Measurements from ENCODE around the gene AEBP1.

AEBP1 gene

GRCh38 chr7:44066111-44066460 is 38.1 kb upstream of the AEBP1 start:
- no CpG with 5 or more reads among the region's 6 CpGs for WGBS (ENCODE audit: extremely low coverage, insufficient coverage, low lambda C conversion rate)
- Histone ChIP-seq H3K4me1 (ENCODE audit: control insufficient read depth, low read depth, low read length) (peaks cover 4% of the 10 kb centered on the region), H3K4me3 (ENCODE audit: low read length) (no peak overlapping the region), H3K79me2 (ENCODE audit: control insufficient read depth, insufficient read depth, low read length) (no peaks in the 10 kb centered on the region), H2AK5ac (ENCODE audit: low read length) (no peak overlapping the region), H3K36me3 (ENCODE audit: control insufficient read depth, insufficient read depth, low read length) (no peaks in the 10 kb centered on the region), H3K4me2 (ENCODE audit: low read length) (no peak overlapping the region), H3K23ac (ENCODE audit: low read length) (no peak overlapping the region), H3K18ac (ENCODE audit: low read length) (no peak overlapping the region), H3K27me3 (ENCODE audit: insufficient read depth, low read length, poor library complexity) (no peaks in the 10 kb centered on the region), H3K9ac (ENCODE audit: low read length) (no peak overlapping the region), H4K8ac (ENCODE audit: low read depth, low read length) (no peak overlapping the region), H3K56ac (ENCODE audit: low read length) (no peak overlapping the region), H2BK15ac (replicated peaks; ENCODE audit: low read depth) (no peak overlapping the region), H3K79me1 (ENCODE audit: low read length) (no peaks in the 10 kb centered on the region), H2BK5ac (ENCODE audit: low read length) (no peak overlapping the region), H2BK120ac (ENCODE audit: low read depth, low read length) (no peak overlapping the region), H3K27ac (ENCODE audit: low read depth, low read length) (no peak overlapping the region), H3K4ac (ENCODE audit: low read depth, low read length) (no peak overlapping the region), H4K5ac (ENCODE audit: low read length) (no peak overlapping the region)
- no peak for DNase-seq

- H2BK120ac ChIP-seq (ENCODE audit: low read depth, low read length), result no peak overlapping the region
- WGBS (ENCODE audit: extremely low coverage, insufficient coverage, low lambda C conversion rate), result no CpG with 5 or more reads among the region's 7 CpGs
- H3K79me2 ChIP-seq (ENCODE audit: control insufficient read depth, insufficient read depth, low read length), result no peaks in the 10 kb centered on the region
- H3K56ac ChIP-seq (ENCODE audit: low read length), result no peak overlapping the region
- H3K9ac ChIP-seq (ENCODE audit: low read length), result no peak overlapping the region
- no peak overlapping the region for H4K8ac ChIP-seq (ENCODE audit: low read depth, low read length)
- no peak overlapping the region for H2AK5ac ChIP-seq (ENCODE audit: low read length)
- H3K4ac ChIP-seq (ENCODE audit: low read depth, low read length), result no peak overlapping the region
- no peak for DNase-seq
- H3K79me1 ChIP-seq (ENCODE audit: low read length), result no peaks in the 10 kb centered on the region
- no peaks in the 10 kb centered on the region for H3K36me3 ChIP-seq (ENCODE audit: control insufficient read depth, insufficient read depth, low read length)
- H3K27me3 ChIP-seq (ENCODE audit: insufficient read depth, low read length, poor library complexity), result no peaks in the 10 kb centered on the region
- no peak overlapping the region for H3K23ac ChIP-seq (ENCODE audit: low read length)
- H3K4me2 ChIP-seq (ENCODE audit: low read length), result no peak overlapping the region
- no peak overlapping the region for H3K27ac ChIP-seq (ENCODE audit: low read depth, low read length)
- H2BK15ac ChIP-seq (replicated peaks; ENCODE audit: low read depth), result no peak overlapping the region
- H3K4me3 ChIP-seq (ENCODE audit: low read length), result no peak overlapping the region
- H4K5ac ChIP-seq (ENCODE audit: low read length), result no peak overlapping the region
- no peak overlapping the region for H3K18ac ChIP-seq (ENCODE audit: low read length)
- H2BK5ac ChIP-seq (ENCODE audit: low read length), result no peak overlapping the region
- H3K4me1 ChIP-seq (ENCODE audit: control insufficient read depth, low read depth, low read length), result peaks cover 4% of the 10 kb centered on the region
Observed at GRCh38 chr7:44066494-44067063, 37.6 kb upstream of the AEBP1 start.

GRCh38 chr7:44067064-44067951 is 36.8 kb upstream of the AEBP1 start:
- Histone ChIP-seq H3K27me3 (ENCODE audit: insufficient read depth, low read length, poor library complexity) (no peaks in the 10 kb centered on the region), H3K79me2 (ENCODE audit: control insufficient read depth, insufficient read depth, low read length) (no peaks in the 10 kb centered on the region), H3K27ac (ENCODE audit: low read depth, low read length) (no peak overlapping the region), H3K4me1 (ENCODE audit: control insufficient read depth, low read depth, low read length) (peaks cover 4% of the 10 kb centered on the region), H2BK15ac (replicated peaks; ENCODE audit: low read depth) (no peak overlapping the region), H3K9ac (ENCODE audit: low read length) (no peak overlapping the region), H2BK120ac (ENCODE audit: low read depth, low read length) (no peak overlapping the region), H4K5ac (ENCODE audit: low read length) (no peak overlapping the region), H3K4me3 (ENCODE audit: low read length) (no peak overlapping the region), H2AK5ac (ENCODE audit: low read length) (no peak overlapping the region), H4K8ac (ENCODE audit: low read depth, low read length) (no peak overlapping the region), H3K18ac (ENCODE audit: low read length) (no peak overlapping the region), H3K4ac (ENCODE audit: low read depth, low read length) (no peak overlapping the region), H3K79me1 (ENCODE audit: low read length) (no peaks in the 10 kb centered on the region), H3K36me3 (ENCODE audit: control insufficient read depth, insufficient read depth, low read length) (no peaks in the 10 kb centered on the region), H3K56ac (ENCODE audit: low read length) (no peak overlapping the region), H3K23ac (ENCODE audit: low read length) (no peak overlapping the region), H3K4me2 (ENCODE audit: low read length) (no peak overlapping the region), H2BK5ac (ENCODE audit: low read length) (no peak overlapping the region)
- WGBS (ENCODE audit: extremely low coverage, insufficient coverage, low lambda C conversion rate), result no CpG with 5 or more reads among the region's 11 CpGs
- no peak for DNase-seq

- Histone ChIP-seq H2AK5ac (ENCODE audit: low read length) (no peak overlapping the region), H3K27me3 (ENCODE audit: insufficient read depth, low read length, poor library complexity) (no peaks in the 10 kb centered on the region), H2BK15ac (replicated peaks; ENCODE audit: low read depth) (no peak overlapping the region), H4K8ac (ENCODE audit: low read depth, low read length) (no peak overlapping the region), H2BK120ac (ENCODE audit: low read depth, low read length) (no peak overlapping the region), H3K18ac (ENCODE audit: low read length) (no peak overlapping the region), H3K4me2 (ENCODE audit: low read length) (no peak overlapping the region), H3K4ac (ENCODE audit: low read depth, low read length) (no peak overlapping the region), H2BK5ac (ENCODE audit: low read length) (no peak overlapping the region), H3K23ac (ENCODE audit: low read length) (no peak overlapping the region), H3K9ac (ENCODE audit: low read length) (no peak overlapping the region), H3K4me1 (ENCODE audit: control insufficient read depth, low read depth, low read length) (peaks cover 4% of the 10 kb centered on the region), H4K5ac (ENCODE audit: low read length) (no peak overlapping the region), H3K56ac (ENCODE audit: low read length) (no peak overlapping the region), H3K27ac (ENCODE audit: low read depth, low read length) (no peak overlapping the region), H3K79me1 (ENCODE audit: low read length) (no peaks in the 10 kb centered on the region), H3K79me2 (ENCODE audit: control insufficient read depth, insufficient read depth, low read length) (no peaks in the 10 kb centered on the region), H3K4me3 (ENCODE audit: low read length) (no peak overlapping the region), H3K36me3 (ENCODE audit: control insufficient read depth, insufficient read depth, low read length) (no peaks in the 10 kb centered on the region)
- no CpG with 5 or more reads among the region's 7 CpGs for WGBS (ENCODE audit: extremely low coverage, insufficient coverage, low lambda C conversion rate)
- no peak for DNase-seq
Observed at GRCh38 chr7:44068054-44068453, 36.1 kb upstream of the AEBP1 start.

GRCh38 chr7:44071726-44072363 is 32.3 kb upstream of the AEBP1 start:
- Histone ChIP-seq H3K4me2 (ENCODE audit: low read length) (no peak overlapping the region), H2BK120ac (ENCODE audit: low read depth, low read length) (no peak overlapping the region), H3K4me3 (ENCODE audit: low read length) (no peak overlapping the region), H3K4ac (ENCODE audit: low read depth, low read length) (no peak overlapping the region), H2AK5ac (ENCODE audit: low read length) (no peak overlapping the region), H3K27me3 (ENCODE audit: insufficient read depth, low read length, poor library complexity) (no peaks in the 10 kb centered on the region), H2BK15ac (replicated peaks; ENCODE audit: low read depth) (no peak overlapping the region), H3K18ac (ENCODE audit: low read length) (no peak overlapping the region), H3K9ac (ENCODE audit: low read length) (no peak overlapping the region), H2BK5ac (ENCODE audit: low read length) (no peak overlapping the region), H3K23ac (ENCODE audit: low read length) (no peak overlapping the region), H3K79me1 (ENCODE audit: low read length) (no peaks in the 10 kb centered on the region), H3K36me3 (ENCODE audit: control insufficient read depth, insufficient read depth, low read length) (no peaks in the 10 kb centered on the region), H3K56ac (ENCODE audit: low read length) (no peak overlapping the region), H4K5ac (ENCODE audit: low read length) (no peak overlapping the region), H3K79me2 (ENCODE audit: control insufficient read depth, insufficient read depth, low read length) (no peaks in the 10 kb centered on the region), H3K27ac (ENCODE audit: low read depth, low read length) (no peak overlapping the region), H4K8ac (ENCODE audit: low read depth, low read length) (no peak overlapping the region), H3K4me1 (ENCODE audit: control insufficient read depth, low read depth, low read length) (no peaks in the 10 kb centered on the region)
- no CpG with 5 or more reads among the region's 9 CpGs for WGBS (ENCODE audit: extremely low coverage, insufficient coverage, low lambda C conversion rate)
- DNase-seq, result no peak

All from mesendoderm (in vitro differentiated cells).